Posterior vena cava (tissue), 2 donors: Measurements from ENCODE around the gene C17orf100. TPM values are rescaled to one million over a fixed set of nuclear protein-coding genes. Genes with fewer than 3 reads are reported as not detected.

Source experiments
- microRNA-seq, 2 donors: library from miRNA; unstranded; fragments of <30 nt; microRNA quantifications; one replicate each; pipeline ENCODE4 v1.2.0, GENCODE V29; 2020 to 2021; ENCODE audit warnings: borderline microRNAs expressed in 2 of 2
- total RNA-seq, 2 donors: library from RNA; stranded (reverse); fragmentation: NEBNext Ultra II Directional; extraction: Animal tissue kit (Norgen Biotek cat#: 25700); gene quantifications; one replicate each; pipeline ENCODE4 v1.2.1, GENCODE V29; 2021
- donor health status: DM: yes; HTN: yes; CAD: no.
- donor health status: DM: yes; HTN: yes; CAD: no.

C17orf100 gene
- total RNA-seq, 2 donors from 2014 or later = 0.81 to 1.2 TPM

Small RNAs within 50 kb of the gene (microRNA-seq; reads per million reads assigned to microRNA genes)
- gene MIR4520-1 (0 reads per million in 2 donors), gene MIR4520-2 (0 reads per million in 2 donors)

Other genes starting within 250 kb of the C17orf100 start
- gene AIPL1, start 216.6 kb upstream of the C17orf100 start, total RNA-seq = not detected
- under 1 TPM in 1 of 2 donors, not detected in 1; 0.56 TPM for gene PIMREG, start 207.3 kb upstream of the C17orf100 start, total RNA-seq
- 10 to 100 TPM; 13.4 to 26.6 TPM for gene PITPNM3, start 95.2 kb upstream of the C17orf100 start, total RNA-seq
- 10 to 100 TPM; 17.7 to 21.6 TPM for gene KIAA0753, start 11.1 kb upstream of the C17orf100 start, total RNA-seq
- gene TXNDC17, start 10.7 kb upstream of the C17orf100 start, total RNA-seq = 10 to 100 TPM; 43.2 to 55.9 TPM
- gene MED31, start 157 bp upstream of the C17orf100 start, total RNA-seq = 10 to 100 TPM; 14.3 to 16.9 TPM
- under 1 TPM in 1 of 2 donors, not detected in 1; 0.10 TPM for gene SLC13A5, start 61.6 kb downstream of the C17orf100 start, total RNA-seq
- 10 to 100 TPM; 33.1 to 51.5 TPM for gene XAF1, start 104.3 kb downstream of the C17orf100 start, total RNA-seq
- under 1 TPM in 1 of 2 donors, not detected in 1; 0.67 TPM for gene FBXO39, start 124.5 kb downstream of the C17orf100 start, total RNA-seq
- gene TEKT1, start 180.0 kb downstream of the C17orf100 start, total RNA-seq = not detected